ENCODE measurements around the gene TXNIP. TPM values are rescaled to one million over a fixed set of nuclear protein-coding genes. Genes with fewer than 3 reads are reported as not detected.
A peak's percentile ranks its signal among the peaks of the same experiment; 100 is the strongest.

TXNIP gene
- total and polyA plus RNA-seq, 4 experiments from 2014 or later: 933 to 4,310 (median 2,630) TPM

DNA sequence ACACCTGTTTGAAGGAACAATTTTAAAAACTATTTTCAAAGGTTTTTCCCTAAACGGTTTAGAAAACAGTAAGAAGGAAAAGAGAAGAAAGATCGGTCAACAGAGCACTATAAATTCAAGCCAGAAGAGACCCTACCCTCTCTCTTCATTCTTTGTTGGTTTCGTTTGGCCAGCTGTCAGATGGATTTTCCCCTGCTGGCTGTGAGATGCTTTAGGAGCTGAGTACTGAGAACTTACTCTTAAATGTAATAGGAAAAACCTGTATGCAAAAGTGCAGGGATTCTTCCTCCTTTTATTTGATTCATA is 1.3 kb upstream of the TXNIP start:
- H3K9me3 ChIP-seq (ENCODE audit: control insufficient read depth in 1 of 2, low read length in 2 of 2): no peaks in the 10 kb centered on the region
- peak overlapping the region; percentile 96 to 99 (median 97) for H3K27ac Mint-ChIP-seq
- ChIA-PET POLR2A (ENCODE audit: partially characterized antibody) (interaction anchor here (0.8 to 29.8 kb wide), 10 partner anchors 2 to 152 kb away, joined by 3 to 1967 read pairs (median 41); partner anchors contain the start of genes ANKRD34A, LIX1L, NUDT17 and PEX11B), CTCF (ENCODE audit: partially characterized antibody) (interaction anchor here (0.7 to 16.1 kb wide), 6 partner anchors 9 to 139 kb away, joined by 3 to 224 read pairs (median 6); partner anchors contain the start of gene PIAS3)
- DNase-seq: peak in 1 of 5 donors; percentile 60
- H3K27me3 Mint-ChIP-seq: no peaks in the 10 kb centered on the region
- H3K27ac ChIP-seq (ENCODE audit: low read depth, low read length): peak overlapping the region; percentile 75
- intact Hi-C loops (cut with micrococcal nuclease): loop anchor here (1.0 to 5.0 kb wide), 5 partner anchors 9 to 79 kb away; partner anchors contain the start of genes ANKRD34A, PEX11B and POLR3GL
- H3K4me1 Mint-ChIP-seq: peaks cover 34 to 86% (median 46%) of the 10 kb centered on the region in 4 donors
- H3K4me3 Mint-ChIP-seq: peak overlapping the region; percentile 96 to 99 (median 98)
- H3K36me3 Mint-ChIP-seq: peaks cover 38 to 50% of the 10 kb centered on the region in 2 donors
- peaks cover 34% of the 10 kb centered on the region for H3K36me3 ChIP-seq (ENCODE audit: insufficient read depth, low read length)
- H3K9me3 Mint-ChIP-seq: peaks cover 0 to 19% (median 2%) of the 10 kb centered on the region in 8 donors
- H3K4me1 ChIP-seq (ENCODE audit: insufficient read depth, low read length): peaks cover 64% of the 10 kb centered on the region
- peak overlapping the region; percentile 97 to 99 for H3K4me3 ChIP-seq (ENCODE audit: low read length in 2 of 2)
- H3K27me3 ChIP-seq (ENCODE audit: insufficient read depth, low read length): no peaks in the 10 kb centered on the region

DNA sequence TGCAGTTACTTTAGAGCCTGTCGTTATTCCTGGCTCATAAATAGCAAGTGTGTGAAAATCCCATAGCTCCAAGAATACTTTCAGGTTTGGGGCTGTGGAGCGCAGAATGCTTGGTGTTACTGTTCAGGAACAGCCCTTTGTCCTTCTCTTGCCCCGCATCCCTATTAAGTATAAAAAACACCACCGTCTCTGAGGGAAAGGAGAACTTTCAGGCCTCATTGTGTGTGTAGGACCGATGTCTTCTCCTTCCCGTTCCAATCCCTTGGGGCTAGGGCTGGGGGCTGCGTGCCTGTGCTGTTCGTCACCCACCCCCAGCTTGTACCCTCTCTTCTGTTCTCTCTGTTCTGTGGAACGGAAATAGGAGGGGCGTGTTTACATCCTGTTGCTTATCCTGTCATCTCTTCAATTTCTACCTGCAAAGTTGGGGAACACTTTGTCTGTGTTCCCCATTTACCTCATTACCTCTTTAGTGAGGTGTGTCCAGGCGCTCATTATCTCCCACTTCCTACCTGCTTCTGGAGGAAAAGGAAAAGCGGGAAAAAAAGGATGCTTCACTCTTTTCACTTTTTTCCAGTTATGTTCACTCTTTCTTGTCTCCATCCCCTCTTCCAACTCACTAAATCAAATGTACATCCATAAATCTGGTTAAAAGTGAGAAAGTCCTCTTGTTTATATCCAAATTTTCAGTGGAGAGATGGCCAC is 788 bp upstream of the TXNIP start:
- Mint-ChIP-seq H3K9me3 (peaks cover 0 to 19% (median 2%) of the 10 kb centered on the region in 8 donors), H3K36me3 (peaks cover 43 to 54% of the 10 kb centered on the region in 2 donors), H3K4me3 (peak overlapping the region; percentile 96 to 99 (median 98)), H3K27ac (peak overlapping the region; percentile 96 to 99 (median 97)), H3K4me1 (peaks cover 38 to 89% (median 50%) of the 10 kb centered on the region in 4 donors), H3K27me3 (no peaks in the 10 kb centered on the region)
- intact Hi-C loops (cut with micrococcal nuclease): loop anchor here (1.0 to 5.0 kb wide), 5 partner anchors 9 to 79 kb away; partner anchors contain the start of genes ANKRD34A, PEX11B and POLR3GL
- no peaks in the 10 kb centered on the region for H3K9me3 ChIP-seq (ENCODE audit: control insufficient read depth in 1 of 2, low read length in 2 of 2)
- H3K4me1 ChIP-seq (ENCODE audit: insufficient read depth, low read length): peaks cover 64% of the 10 kb centered on the region
- ChIA-PET POLR2A (ENCODE audit: partially characterized antibody) (interaction anchor here (1.0 to 29.8 kb wide), 14 partner anchors 3 to 151 kb away, joined by 3 to 1967 read pairs (median 18); partner anchors contain the start of genes ANKRD34A, LIX1L, NUDT17 and PEX11B), CTCF (ENCODE audit: partially characterized antibody) (interaction anchor here (1.3 to 16.1 kb wide), 6 partner anchors 10 to 140 kb away, joined by 3 to 224 read pairs (median 6); no protein-coding TSS in a partner anchor)
- peak; percentile 77 to 84 (median 80) for DNase-seq
- peak overlapping the region; percentile 97 to 99 for H3K4me3 ChIP-seq (ENCODE audit: low read length in 2 of 2)
- peak overlapping the region; percentile 75 for H3K27ac ChIP-seq (ENCODE audit: low read depth, low read length)
- H3K27me3 ChIP-seq (ENCODE audit: insufficient read depth, low read length): no peaks in the 10 kb centered on the region
- peaks cover 37% of the 10 kb centered on the region for H3K36me3 ChIP-seq (ENCODE audit: insufficient read depth, low read length)

DNA sequence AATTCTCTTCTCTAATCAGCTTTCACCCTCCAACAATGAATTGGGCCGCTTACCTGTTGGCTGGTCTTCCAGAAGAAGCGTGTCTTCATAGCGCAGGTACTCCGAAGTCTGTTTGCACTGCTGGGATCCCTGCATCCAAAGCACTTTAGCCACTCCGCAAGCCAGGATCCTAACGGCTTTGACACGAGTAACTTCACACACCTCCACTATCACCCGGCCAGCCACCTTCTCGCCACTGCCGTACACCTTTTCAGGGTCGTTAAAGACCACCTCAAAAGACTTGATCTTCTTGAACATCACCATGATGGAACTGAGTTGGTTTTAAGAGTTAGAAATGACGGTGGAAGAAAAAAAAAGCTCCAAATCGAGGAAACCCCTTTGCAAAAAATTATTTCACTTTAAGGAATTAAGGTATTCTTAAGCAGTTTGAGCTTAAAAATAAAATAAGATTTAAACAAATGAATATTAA is 381 bp downstream of the TXNIP start:
- peaks cover 48 to 61% of the 10 kb centered on the region in 2 donors for H3K36me3 Mint-ChIP-seq
- intact Hi-C loops (cut with micrococcal nuclease): loop anchor here (1.0 to 5.0 kb wide), 3 partner anchors 17 to 41 kb away; partner anchors contain the start of genes ANKRD34A and POLR3GL

DNA sequence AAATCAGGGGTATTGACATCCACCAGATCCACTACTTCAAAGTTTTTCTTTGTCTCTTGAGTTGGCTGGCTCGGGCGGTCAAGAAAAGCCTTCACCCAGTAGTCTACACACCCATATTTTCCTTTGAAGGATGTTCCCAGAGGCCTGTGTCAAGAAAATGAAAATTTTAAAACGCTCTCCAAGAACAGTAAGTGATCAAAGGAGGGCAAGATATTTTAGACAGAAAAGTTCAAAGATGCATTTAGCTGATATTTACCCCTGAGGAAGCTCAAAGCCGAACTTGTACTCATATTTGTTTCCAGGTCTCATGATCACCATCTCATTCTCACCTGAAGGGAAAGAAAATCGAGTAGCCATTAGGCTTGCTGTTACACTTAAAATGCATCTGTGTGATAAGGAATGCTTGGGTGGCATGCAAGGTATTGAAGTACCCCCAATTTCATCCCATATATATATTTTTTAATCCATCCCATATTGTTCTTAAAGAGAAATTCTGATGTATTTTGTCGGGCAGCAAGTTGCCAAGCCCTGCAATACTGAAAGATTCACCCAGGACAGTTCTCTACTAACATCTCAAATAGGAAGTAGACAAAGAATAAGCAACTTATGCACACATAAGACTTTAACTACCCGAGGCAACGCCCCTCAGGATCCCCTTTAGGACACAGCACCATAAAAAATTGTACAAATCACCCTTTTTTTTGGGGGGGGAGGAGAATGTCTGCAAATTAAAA is 1.1 kb downstream of the TXNIP start:
- H3K36me3 Mint-ChIP-seq: peaks cover 48 to 62% of the 10 kb centered on the region in 2 donors
- peaks cover 53% of the 10 kb centered on the region for H3K4me1 ChIP-seq (ENCODE audit: insufficient read depth, low read length)
- no peaks in the 10 kb centered on the region for H3K9me3 ChIP-seq (ENCODE audit: control insufficient read depth in 1 of 2, low read length in 2 of 2)
- peaks cover 37% of the 10 kb centered on the region for H3K36me3 ChIP-seq (ENCODE audit: insufficient read depth, low read length)
- DNase-seq: no peak
- H3K27me3 ChIP-seq (ENCODE audit: insufficient read depth, low read length): no peaks in the 10 kb centered on the region
- no peaks in the 10 kb centered on the region for H3K27me3 Mint-ChIP-seq
- H3K9me3 Mint-ChIP-seq: peaks cover 0 to 19% (median 3%) of the 10 kb centered on the region in 8 donors
- POLR2A ChIA-PET (ENCODE audit: partially characterized antibody): interaction anchor here (1.1 to 29.8 kb wide), 10 partner anchors 5 to 171 kb away, joined by 3 to 1967 read pairs (median 41); partner anchors contain the start of genes ANKRD34A, LIX1L, NUDT17 and PEX11B
- H3K4me3 Mint-ChIP-seq: peak overlapping the region; percentile 96 to 99 (median 98)
- H3K27ac ChIP-seq (ENCODE audit: low read depth, low read length): peak overlapping the region; percentile 75
- H3K27ac Mint-ChIP-seq: peak overlapping the region; percentile 96 to 99 (median 97)
- intact Hi-C loops (cut with micrococcal nuclease): loop anchor here (5.0 kb wide), 1 partner anchor 33 kb away; the partner anchor contains the start of genes ANKRD34A and POLR3GL
- peaks cover 42 to 89% (median 52%) of the 10 kb centered on the region in 4 donors for H3K4me1 Mint-ChIP-seq
- H3K4me3 ChIP-seq (ENCODE audit: low read length in 2 of 2): peak overlapping the region; percentile 97 to 99
- CTCF ChIA-PET (ENCODE audit: partially characterized antibody): interaction anchor here (2.0 to 16.1 kb wide), 3 partner anchors 11 to 17 kb away, joined by 8 to 224 read pairs (median 168); no protein-coding TSS in a partner anchor

More for the DNA sequence above, 381 bp downstream of the TXNIP start:
- H3K36me3 ChIP-seq (ENCODE audit: insufficient read depth, low read length): peaks cover 37% of the 10 kb centered on the region
- ChIA-PET POLR2A (ENCODE audit: partially characterized antibody) (interaction anchor here (0.7 to 29.8 kb wide), 17 partner anchors 4 to 172 kb away, joined by 3 to 1967 read pairs (median 6); partner anchors contain the start of genes ANKRD34A, LIX1L, NUDT17 and PEX11B), CTCF (ENCODE audit: partially characterized antibody) (interaction anchor here (1.3 to 16.1 kb wide), 4 partner anchors 11 to 139 kb away, joined by 3 to 224 read pairs (median 86); no protein-coding TSS in a partner anchor)
- DNase-seq: no peak
- H3K4me1 Mint-ChIP-seq: peaks cover 36 to 89% (median 49%) of the 10 kb centered on the region in 4 donors
- H3K4me3 ChIP-seq (ENCODE audit: low read length in 2 of 2): peak overlapping the region; percentile 97 to 99
- H3K27me3 ChIP-seq (ENCODE audit: insufficient read depth, low read length): no peaks in the 10 kb centered on the region
- no peaks in the 10 kb centered on the region for H3K27me3 Mint-ChIP-seq
- H3K27ac Mint-ChIP-seq: peak overlapping the region; percentile 96 to 99 (median 97)
- H3K9me3 Mint-ChIP-seq: peaks cover 0 to 19% (median 3%) of the 10 kb centered on the region in 8 donors
- peaks cover 57% of the 10 kb centered on the region for H3K4me1 ChIP-seq (ENCODE audit: insufficient read depth, low read length)
- H3K4me3 Mint-ChIP-seq: peak overlapping the region; percentile 96 to 99 (median 98)
- H3K27ac ChIP-seq (ENCODE audit: low read depth, low read length): peak overlapping the region; percentile 75
- H3K9me3 ChIP-seq (ENCODE audit: control insufficient read depth in 1 of 2, low read length in 2 of 2): no peaks in the 10 kb centered on the region

DNA sequence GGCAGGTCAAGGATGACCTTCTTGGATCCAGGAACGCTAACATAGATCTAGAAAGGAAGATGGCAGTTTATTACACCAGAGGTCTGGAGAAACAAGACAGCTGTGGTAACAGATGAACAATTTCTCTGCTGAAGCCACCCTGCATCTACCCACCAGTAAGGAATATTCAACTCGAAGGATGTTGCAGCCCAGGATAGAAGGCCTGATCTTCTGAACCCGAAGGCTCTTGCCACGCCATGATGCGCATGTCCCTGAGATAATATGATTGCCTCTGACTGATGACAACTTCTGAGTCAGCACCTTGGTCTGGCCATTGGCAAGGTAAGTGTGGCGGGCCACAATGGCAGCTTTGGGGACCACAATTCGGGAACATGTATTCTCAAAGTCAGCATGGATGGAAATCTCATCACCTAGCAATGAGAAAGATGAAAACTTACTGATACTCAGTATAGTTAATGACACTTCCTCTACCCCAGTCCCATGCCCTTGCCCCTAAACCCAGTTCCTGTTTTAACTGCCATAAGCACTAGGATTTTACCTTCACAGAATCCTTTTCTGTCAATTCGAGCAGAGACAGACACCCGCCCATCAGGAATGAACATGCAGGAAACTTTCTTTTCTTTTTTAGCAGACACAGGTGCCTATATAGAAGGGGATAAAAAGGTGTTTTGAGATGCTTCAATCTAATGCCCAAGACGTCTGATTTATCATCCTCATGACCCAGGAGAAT is 1.8 kb downstream of the TXNIP start:
- Mint-ChIP-seq H3K4me1 (peaks cover 39 to 85% (median 49%) of the 10 kb centered on the region in 4 donors), H3K9me3 (peaks cover 0 to 19% (median 3%) of the 10 kb centered on the region in 8 donors), H3K27ac (peak overlapping the region; percentile 94 to 99 (median 97)), H3K27me3 (no peaks in the 10 kb centered on the region), H3K36me3 (peaks cover 48 to 62% of the 10 kb centered on the region in 2 donors), H3K4me3 (peak overlapping the region; percentile 96 to 99 (median 98))
- peak in 1 of 5 donors; percentile 66 for DNase-seq
- intact Hi-C loops (cut with micrococcal nuclease): loop anchor here (5.0 kb wide), 1 partner anchor 32 kb away; the partner anchor contains the start of genes ANKRD34A and POLR3GL
- Histone ChIP-seq H3K9me3 (ENCODE audit: control insufficient read depth in 1 of 2, low read length in 2 of 2) (no peaks in the 10 kb centered on the region), H3K36me3 (ENCODE audit: insufficient read depth, low read length) (peaks cover 37% of the 10 kb centered on the region), H3K27ac (ENCODE audit: low read depth, low read length) (peak overlapping the region; percentile 75), H3K4me3 (ENCODE audit: low read length in 2 of 2) (peak overlapping the region; percentile 97 to 99), H3K27me3 (ENCODE audit: insufficient read depth, low read length) (no peaks in the 10 kb centered on the region), H3K4me1 (ENCODE audit: insufficient read depth, low read length) (peaks cover 48% of the 10 kb centered on the region)
- CTCF ChIA-PET (ENCODE audit: partially characterized antibody): interaction anchor here (1.0 to 16.1 kb wide), 4 partner anchors 10 to 41 kb away, joined by 3 to 224 read pairs (median 88); no protein-coding TSS in a partner anchor
- POLR2A ChIA-PET (ENCODE audit: partially characterized antibody): interaction anchor here (1.2 to 29.8 kb wide), 9 partner anchors 5 to 149 kb away, joined by 3 to 1967 read pairs (median 44); partner anchors contain the start of genes ANKRD34A, LIX1L, NUDT17 and PEX11B

Measured in CD4-positive, alpha-beta memory T cell (primary cell).